Measurements from ENCODE around the gene TRIP12. TPM values are rescaled to one million over a fixed set of nuclear protein-coding genes. Genes with fewer than 3 reads are reported as not detected.
"Not testable (repeated sequence)": the region's sequence is repeated elsewhere in the genome, so short reads cannot be mapped to it uniquely, and the experiment has no call there.

Gene TRIP12
- total RNA-seq, 4 donors from 2014 or later = 156 to 182 (median 168) TPM

DNA sequence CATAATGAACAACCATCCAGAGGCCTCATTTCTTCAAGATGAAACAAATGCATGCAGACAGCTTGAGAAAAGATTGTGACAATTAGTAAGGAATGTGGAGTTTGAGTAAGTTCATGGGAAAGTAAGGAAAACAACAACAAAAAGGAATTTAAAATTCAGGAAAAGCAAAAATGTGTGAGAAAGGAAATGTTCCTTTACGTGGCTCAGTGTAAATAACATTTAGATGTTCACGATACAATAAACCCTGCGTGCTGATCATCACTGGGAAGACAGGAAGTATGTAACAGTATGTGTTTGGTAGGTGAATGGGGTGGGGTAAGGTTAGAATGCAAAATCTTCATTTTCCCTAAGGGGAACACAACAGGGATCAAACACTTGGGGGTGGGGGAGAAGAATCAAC lies 72.7 kb downstream of the TRIP12 start:
- 84% methylated on average over 3 of the region's 3 CpGs for WGBS
- peaks cover 19 to 31% (median 24%) of the 10 kb centered on the region in 4 donors for H3K4me1 ChIP-seq
- intact Hi-C loops (cut with DNase I) = no loop called here
- TF ChIP-seq, protein P1, sequence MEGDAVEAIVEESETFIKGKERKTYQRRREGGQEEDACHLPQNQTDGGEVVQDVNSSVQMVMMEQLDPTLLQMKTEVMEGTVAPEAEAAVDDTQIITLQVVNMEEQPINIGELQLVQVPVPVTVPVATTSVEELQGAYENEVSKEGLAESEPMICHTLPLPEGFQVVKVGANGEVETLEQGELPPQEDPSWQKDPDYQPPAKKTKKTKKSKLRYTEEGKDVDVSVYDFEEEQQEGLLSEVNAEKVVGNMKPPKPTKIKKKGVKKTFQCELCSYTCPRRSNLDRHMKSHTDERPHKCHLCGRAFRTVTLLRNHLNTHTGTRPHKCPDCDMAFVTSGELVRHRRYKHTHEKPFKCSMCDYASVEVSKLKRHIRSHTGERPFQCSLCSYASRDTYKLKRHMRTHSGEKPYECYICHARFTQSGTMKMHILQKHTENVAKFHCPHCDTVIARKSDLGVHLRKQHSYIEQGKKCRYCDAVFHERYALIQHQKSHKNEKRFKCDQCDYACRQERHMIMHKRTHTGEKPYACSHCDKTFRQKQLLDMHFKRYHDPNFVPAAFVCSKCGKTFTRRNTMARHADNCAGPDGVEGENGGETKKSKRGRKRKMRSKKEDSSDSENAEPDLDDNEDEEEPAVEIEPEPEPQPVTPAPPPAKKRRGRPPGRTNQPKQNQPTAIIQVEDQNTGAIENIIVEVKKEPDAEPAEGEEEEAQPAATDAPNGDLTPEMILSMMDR (IDR thresholded peaks at IDR 0.05) = no peak
- TF ChIP-seq POLR2A (IDR thresholded peaks at IDR 0.05; ENCODE audit: low read depth) = no peak
- TF ChIP-seq POLR2AphosphoS5 (IDR thresholded peaks at IDR 0.05) = no peak
- no peak for TF ChIP-seq EP300 (IDR thresholded peaks at IDR 0.05)
- no peak for DNase-seq (ENCODE audit: extremely low spot score)
- peaks cover 0 to 19% (median 9%) of the 10 kb centered on the region in 4 donors for H3K36me3 ChIP-seq
- no peak overlapping the region for H3K27ac ChIP-seq (replicated peaks in 1 of 4)
- H3K27me3 ChIP-seq = no peaks in the 10 kb centered on the region
- no peaks in the 10 kb centered on the region for H3K9me3 ChIP-seq
- H3K4me3 ChIP-seq = no peak overlapping the region

DNA sequence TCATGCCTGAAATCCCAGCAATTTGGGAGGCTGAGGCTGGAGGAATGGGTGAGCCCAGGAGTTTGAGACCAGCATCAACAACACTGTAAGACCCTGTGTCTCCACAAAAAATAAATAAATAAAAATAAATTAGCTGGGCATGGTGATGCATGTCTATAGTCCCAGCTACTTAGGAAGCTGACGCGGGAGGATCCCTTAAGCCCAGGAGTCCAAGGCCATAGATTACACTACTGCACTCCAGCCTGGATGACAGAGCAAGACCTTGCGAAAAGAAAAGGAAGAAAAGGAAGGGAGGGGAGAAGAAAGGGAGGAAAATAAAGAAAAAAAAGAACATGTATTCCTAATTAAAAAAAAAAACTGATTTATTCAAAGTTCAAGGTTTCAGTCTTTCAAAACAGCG lies 78.2 kb downstream of the TRIP12 start:
- no peak for TF ChIP-seq EP300 (IDR thresholded peaks at IDR 0.05)
- H3K4me3 ChIP-seq = no peak overlapping the region
- no peak overlapping the region for H3K27ac ChIP-seq (replicated peaks in 1 of 4)
- H3K4me1 ChIP-seq = peaks cover 4 to 25% (median 10%) of the 10 kb centered on the region in 4 donors
- no peaks in the 10 kb centered on the region for H3K27me3 ChIP-seq
- intact Hi-C loops (cut with DNase I) = no loop called here
- DNase-seq (ENCODE audit: extremely low spot score) = no peak
- H3K9me3 ChIP-seq = no peaks in the 10 kb centered on the region
- WGBS = 96% methylated on average over 4 of the region's 4 CpGs
- H3K36me3 ChIP-seq = peaks cover 18 to 34% (median 22%) of the 10 kb centered on the region in 4 donors

DNA sequence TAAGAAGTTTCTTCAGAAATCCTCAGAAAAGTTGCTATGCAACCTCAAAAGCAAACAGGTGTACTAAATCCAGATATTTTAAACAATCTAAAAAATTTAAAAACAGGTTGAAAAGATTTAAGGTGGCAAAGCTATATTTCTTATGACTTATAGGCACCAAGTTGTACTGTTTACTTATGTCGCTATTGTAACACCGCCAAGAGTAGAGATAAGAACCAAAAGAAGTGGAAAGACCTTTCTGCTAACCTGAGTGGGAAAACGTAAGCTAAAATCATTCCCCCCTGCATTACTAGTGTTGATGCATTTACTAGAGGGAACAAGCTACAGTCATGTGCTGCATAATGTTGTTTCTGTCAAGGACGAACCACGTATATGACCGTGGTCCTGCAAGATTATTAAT lies 83.1 kb downstream of the TRIP12 start:
- DNase-seq (ENCODE audit: extremely low spot score) = no peak
- WGBS = 78% methylated on average over 6 of the region's 6 CpGs
- Histone ChIP-seq H3K4me3 (no peak overlapping the region), H3K27me3 (no peaks in the 10 kb centered on the region), H3K4me1 (peaks cover 0 to 15% (median 8%) of the 10 kb centered on the region in 4 donors), H3K9me3 (no peaks in the 10 kb centered on the region), H3K36me3 (peaks cover 19 to 56% (median 31%) of the 10 kb centered on the region in 4 donors), H3K27ac (replicated peaks in 1 of 4) (no peak overlapping the region)
- intact Hi-C loops (cut with DNase I) = no loop called here
- TF ChIP-seq, protein P1 (IDR thresholded peaks at IDR 0.05) = no peak
- TF ChIP-seq EP300 (IDR thresholded peaks at IDR 0.05) (no peak), POLR2A (IDR thresholded peaks at IDR 0.05; ENCODE audit: low read depth) (no peak), POLR2AphosphoS5 (IDR thresholded peaks at IDR 0.05) (no peak)

DNA sequence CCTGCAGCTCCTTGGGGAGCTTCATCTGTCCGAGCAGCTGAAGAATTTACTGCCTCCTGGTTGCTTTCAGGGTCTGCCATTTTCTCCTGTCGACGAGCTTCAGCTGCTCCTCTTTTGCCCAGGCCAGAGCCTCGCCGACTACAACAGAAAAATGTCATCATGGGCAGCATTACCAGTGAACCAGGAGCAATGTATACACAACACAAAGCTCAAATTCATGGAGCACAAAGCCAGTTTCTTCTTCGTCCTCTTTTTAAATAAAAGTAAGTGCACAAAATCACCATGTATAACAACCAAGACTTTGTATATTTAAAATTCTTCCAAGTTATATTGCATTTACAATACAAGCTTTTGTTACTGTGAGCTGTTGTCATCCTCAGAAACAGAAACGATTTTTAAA lies 85.0 kb downstream of the TRIP12 start:
- Histone ChIP-seq H3K27ac (replicated peaks in 1 of 4) (no peak overlapping the region), H3K36me3 (peaks cover 19 to 54% (median 31%) of the 10 kb centered on the region in 4 donors), H3K9me3 (no peaks in the 10 kb centered on the region), H3K4me1 (peaks cover 0 to 25% (median 10%) of the 10 kb centered on the region in 4 donors), H3K4me3 (no peak overlapping the region), H3K27me3 (no peaks in the 10 kb centered on the region)
- intact Hi-C loops (cut with DNase I) = no loop called here
- DNase-seq (ENCODE audit: extremely low spot score) = no peak
- 75% methylated on average over 7 of the region's 7 CpGs for WGBS
- TF ChIP-seq, protein P1 (IDR thresholded peaks at IDR 0.05) = no peak
- TF ChIP-seq POLR2A (IDR thresholded peaks at IDR 0.05; ENCODE audit: low read depth) (no peak), POLR2AphosphoS5 (IDR thresholded peaks at IDR 0.05) (no peak)

DNA sequence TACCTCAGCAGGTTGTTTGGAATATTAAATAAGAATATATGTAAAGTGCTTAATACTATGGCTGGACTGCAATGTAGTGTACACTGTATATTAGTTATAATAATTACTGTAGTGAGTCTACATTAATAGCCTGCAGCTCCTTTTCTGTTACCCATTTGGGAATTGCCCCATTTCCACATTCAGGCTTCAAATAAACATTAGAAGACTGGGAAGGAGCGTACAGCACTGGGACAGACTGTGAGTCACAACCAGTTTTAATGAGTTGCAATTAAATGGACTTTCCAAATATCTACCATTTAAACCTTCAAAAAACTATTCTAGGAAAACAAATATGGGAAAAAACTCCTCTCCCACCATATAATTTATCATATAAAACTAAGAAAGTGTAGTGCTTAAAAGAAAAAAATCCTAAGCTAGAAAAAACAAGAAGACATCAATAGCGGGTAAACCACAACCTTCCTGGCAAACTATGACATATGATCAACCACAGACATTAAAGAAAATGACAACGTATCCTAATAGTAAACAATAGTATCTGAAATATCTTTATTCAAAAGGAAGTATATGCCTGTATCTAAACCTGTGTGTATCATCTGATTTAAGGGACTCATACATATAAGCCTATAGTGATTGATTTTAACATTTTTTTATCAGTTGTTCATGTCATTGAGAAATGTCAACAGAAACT lies 86.1 kb downstream of the TRIP12 start:
- Histone ChIP-seq H3K36me3 (peaks cover 19 to 61% (median 33%) of the 10 kb centered on the region in 4 donors), H3K4me1 (peaks cover 0 to 26% (median 10%) of the 10 kb centered on the region in 4 donors), H3K27ac (replicated peaks in 1 of 4) (no peak overlapping the region), H3K27me3 (no peaks in the 10 kb centered on the region), H3K9me3 (no peaks in the 10 kb centered on the region), H3K4me3 (no peak overlapping the region)
- 67% methylated on average over 3 of the region's 3 CpGs for WGBS
- TF ChIP-seq, protein P1 (IDR thresholded peaks at IDR 0.05) = no peak
- TF ChIP-seq POLR2AphosphoS5 (IDR thresholded peaks at IDR 0.05) = no peak
- no peak for TF ChIP-seq EP300 (IDR thresholded peaks at IDR 0.05)
- TF ChIP-seq POLR2A (IDR thresholded peaks at IDR 0.05; ENCODE audit: low read depth) = no peak
- intact Hi-C loops (cut with DNase I) = no loop called here
- no peak for DNase-seq (ENCODE audit: extremely low spot score)

DNA sequence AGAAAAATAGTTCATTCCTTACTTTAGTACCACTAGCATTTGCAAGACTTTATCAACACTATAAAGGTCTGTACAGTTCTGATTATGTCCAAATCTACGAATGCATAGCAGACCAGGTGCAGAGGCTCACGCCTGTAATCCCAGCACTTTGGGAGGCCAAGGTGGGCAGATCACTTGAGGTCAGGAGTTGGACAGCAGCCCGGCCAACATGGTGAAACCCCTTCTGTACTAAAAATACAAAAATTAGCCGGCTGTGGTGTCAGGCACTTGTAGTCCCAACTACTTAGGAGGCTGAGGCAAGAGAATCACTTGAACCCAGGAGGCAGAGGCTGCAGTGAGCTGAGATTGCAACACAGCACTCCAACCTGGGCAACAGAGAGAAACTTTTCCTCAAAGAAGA lies 87.4 kb downstream of the TRIP12 start:
- intact Hi-C loops (cut with DNase I); H3K27me3 ChIP-seq; DNase-seq (ENCODE audit: extremely low spot score); H3K9me3 ChIP-seq; H3K4me3 ChIP-seq; H3K27ac ChIP-seq (replicated peaks in 1 of 4): not testable (repeated sequence)
- Histone ChIP-seq H3K36me3 (peaks cover 7 to 60% (median 32%) of the 10 kb centered on the region in 4 donors), H3K4me1 (peaks cover 0 to 26% (median 10%) of the 10 kb centered on the region in 4 donors)
- 93% methylated on average over 4 of the region's 4 CpGs for WGBS

All from esophagus muscularis mucosa (tissue), 4 donors.